Nephron progenitor cell (in vitro differentiated cells): ENCODE results near the gene RPH3AL.
"Not testable (repeated sequence)": the region's sequence is repeated elsewhere in the genome, so short reads cannot be mapped to it uniquely, and the experiment has no call there.

Source experiments
- DNase-seq: peaks from one replicate; pipeline ENCODE4 v3.0.0; 2021
- H3K27ac Mint-ChIP-seq: 2 replicates; pipeline ENCODE4 v1.8.0; 2021; ENCODE audit warnings: mild to moderate bottlenecking, moderate library complexity, mixed read lengths
- H3K27me3 Mint-ChIP-seq: 2 replicates; pipeline ENCODE4 v1.8.0; 2021; ENCODE audit warnings: mild to moderate bottlenecking, low read depth, mixed read lengths; ENCODE audit not compliant: poor library complexity
- H3K36me3 Mint-ChIP-seq: 2 replicates; pipeline ENCODE4 v1.8.0; 2021; ENCODE audit warnings: low read depth, mixed read lengths
- H3K4me1 Mint-ChIP-seq: 2 replicates; pipeline ENCODE4 v1.8.0; 2021; ENCODE audit warnings: mixed read lengths
- H3K4me3 Mint-ChIP-seq: 2 replicates; pipeline ENCODE4 v1.8.0; 2021; ENCODE audit warnings: mild to moderate bottlenecking, moderate library complexity, mixed read lengths
- H3K9me3 Mint-ChIP-seq: 2 replicates; pipeline ENCODE4 v1.8.0; 2021; ENCODE audit warnings: mild to moderate bottlenecking, moderate library complexity, mixed read lengths
- CTCF ChIP-seq: fragments of 200-600 bp; sonication (generic); IDR thresholded peaks from 2 replicates; pipeline ENCODE4 v1.5.0; 2021; ENCODE audit warnings: antibody characterized with exemption

RPH3AL gene

GRCh38 chr17:373613-374230, 21.1 kb upstream of the RPH3AL start:
- H3K4me3 Mint-ChIP-seq: no peak overlapping the region
- no peak overlapping the region for H3K27ac Mint-ChIP-seq
- TF ChIP-seq CTCF: no peak
- peaks cover 5% of the 10 kb centered on the region for H3K27me3 Mint-ChIP-seq
- peaks cover 12% of the 10 kb centered on the region for H3K36me3 Mint-ChIP-seq
- no peak for DNase-seq
- peaks cover 56% of the 10 kb centered on the region for H3K4me1 Mint-ChIP-seq
- H3K9me3 Mint-ChIP-seq: peaks cover 11% of the 10 kb centered on the region

DNA sequence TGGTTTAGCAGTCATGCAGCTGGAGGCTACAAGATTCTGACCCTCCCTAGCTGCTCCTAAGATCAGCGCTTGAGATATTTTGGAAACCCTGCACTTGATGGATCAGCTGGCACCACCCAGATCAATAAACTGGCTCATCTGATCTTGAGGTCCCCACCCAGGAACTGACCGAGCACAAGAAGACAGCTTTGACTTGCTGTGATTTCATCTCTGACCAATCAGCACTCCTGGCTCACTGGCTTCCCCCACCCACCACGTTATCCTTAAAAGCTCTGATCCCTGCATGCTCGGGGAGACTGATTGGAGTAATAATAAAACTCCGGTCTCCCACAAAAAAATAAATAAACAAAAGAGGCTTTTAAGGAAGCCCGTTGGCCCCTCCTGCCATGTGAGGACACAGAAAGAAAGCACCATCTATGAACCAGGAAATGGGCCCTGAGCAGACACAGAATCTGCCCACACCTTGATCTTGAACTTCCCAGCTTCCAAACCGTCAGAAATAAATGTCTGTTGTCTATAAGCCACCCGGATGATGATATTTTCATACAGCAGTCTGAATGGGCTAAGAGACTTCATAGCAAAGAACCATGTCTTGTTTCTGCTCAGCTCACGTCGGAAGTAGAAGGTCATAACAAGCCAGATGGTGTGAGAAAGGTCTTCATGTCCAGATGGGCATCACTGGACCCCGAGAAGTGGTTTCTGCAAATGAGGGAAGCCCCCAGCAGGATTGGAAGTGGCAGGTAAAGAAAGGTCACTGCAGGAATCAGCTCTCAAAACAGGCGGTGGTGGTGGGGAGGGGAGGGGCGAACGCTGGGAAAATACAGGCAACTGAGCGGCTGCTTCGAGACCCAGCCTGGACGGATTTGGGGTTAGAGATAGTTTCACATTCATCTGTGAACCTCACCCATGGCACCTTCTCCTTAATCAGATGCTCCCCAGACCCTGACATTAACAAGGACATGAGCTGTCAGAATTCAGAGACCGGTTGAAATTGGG, 19.8 kb upstream of the RPH3AL start:
- peaks cover 22% of the 10 kb centered on the region for H3K9me3 Mint-ChIP-seq
- H3K27ac Mint-ChIP-seq: no peak overlapping the region
- peaks cover 23% of the 10 kb centered on the region for H3K36me3 Mint-ChIP-seq
- peaks cover 49% of the 10 kb centered on the region for H3K4me1 Mint-ChIP-seq
- no peak for DNase-seq
- TF ChIP-seq CTCF: no peak
- H3K27me3 Mint-ChIP-seq: peaks cover 5% of the 10 kb centered on the region
- no peak overlapping the region for H3K4me3 Mint-ChIP-seq

DNA sequence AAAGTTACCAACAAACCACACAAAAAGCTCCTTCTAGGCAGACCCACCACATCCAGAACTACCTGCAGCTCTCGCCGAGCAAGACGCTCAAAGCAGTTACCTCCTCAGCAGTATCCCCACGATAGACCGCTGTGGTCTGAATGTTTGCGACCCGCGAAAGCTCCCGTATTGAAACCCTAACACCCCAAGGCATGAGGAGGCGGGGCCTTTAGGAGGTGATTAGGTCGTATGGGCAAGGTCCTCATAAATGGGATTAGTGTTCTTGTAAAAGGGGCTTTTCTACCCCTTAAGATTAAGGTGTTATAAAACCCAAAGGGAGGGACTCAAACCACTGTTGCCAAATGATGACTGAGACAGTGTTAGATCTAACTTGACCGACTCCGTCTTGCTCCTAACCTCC, 19.0 kb upstream of the RPH3AL start:
- H3K27me3 Mint-ChIP-seq: peaks cover 5% of the 10 kb centered on the region
- peaks cover 23% of the 10 kb centered on the region for H3K36me3 Mint-ChIP-seq
- no peak for DNase-seq
- peaks cover 45% of the 10 kb centered on the region for H3K4me1 Mint-ChIP-seq
- no peak overlapping the region for H3K4me3 Mint-ChIP-seq
- TF ChIP-seq CTCF: no peak
- H3K9me3 Mint-ChIP-seq: peaks cover 29% of the 10 kb centered on the region
- no peak overlapping the region for H3K27ac Mint-ChIP-seq

GRCh38 chr17:367656-368055, 15.0 kb upstream of the RPH3AL start:
- DNase-seq, H3K27me3 Mint-ChIP-seq, H3K4me3 Mint-ChIP-seq, H3K27ac Mint-ChIP-seq: not testable (repeated sequence)
- peaks cover 47% of the 10 kb centered on the region for H3K4me1 Mint-ChIP-seq
- peaks cover 28% of the 10 kb centered on the region for H3K9me3 Mint-ChIP-seq
- peaks cover 23% of the 10 kb centered on the region for H3K36me3 Mint-ChIP-seq

DNA sequence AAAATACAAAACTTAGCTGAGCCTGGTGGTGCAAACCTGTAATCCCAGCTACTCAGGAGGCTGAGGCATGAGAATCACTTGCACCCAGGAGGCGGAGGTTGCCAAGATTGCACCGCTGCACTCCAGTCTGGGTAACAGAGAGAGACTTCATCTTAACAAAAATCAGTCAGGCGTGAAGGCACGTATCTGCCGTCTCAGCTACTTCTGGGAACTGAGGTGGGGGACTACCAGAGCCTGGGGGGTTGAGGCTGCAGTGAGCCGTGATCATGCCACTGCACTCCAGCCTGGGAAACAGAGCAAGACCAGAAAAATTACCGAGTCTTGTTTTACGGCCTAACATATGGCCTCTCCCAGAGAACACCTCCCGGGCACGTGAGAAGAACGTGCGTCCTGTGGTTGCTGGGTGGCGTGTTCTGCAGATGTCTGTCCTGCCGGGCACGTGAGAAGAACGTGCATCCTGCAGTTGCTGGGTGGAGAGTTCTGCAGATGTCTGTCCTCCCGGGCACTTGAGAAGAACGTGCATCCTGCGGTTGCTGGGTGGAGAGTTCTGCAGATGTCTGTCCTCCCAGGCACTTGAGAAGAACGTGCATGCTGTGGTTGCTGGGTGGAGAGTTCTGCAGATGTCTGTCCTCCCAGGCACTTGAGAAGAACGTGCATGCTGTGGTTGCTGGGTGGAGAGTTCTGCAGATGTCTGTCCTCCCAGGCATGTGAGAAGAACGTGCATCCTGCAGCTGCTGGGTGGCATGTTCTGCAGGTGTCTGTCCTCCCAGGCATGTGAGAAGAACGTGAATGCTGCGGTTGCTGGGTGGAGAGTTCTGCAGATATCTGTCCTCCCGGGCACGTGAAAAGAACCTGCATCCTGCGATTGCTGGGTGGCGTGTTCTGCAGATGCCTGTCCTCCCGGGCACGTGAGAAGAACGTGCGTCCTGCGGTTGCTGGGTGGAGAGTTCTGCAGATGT, 14.3 kb upstream of the RPH3AL start:
- Mint-ChIP-seq H3K4me1 (peaks cover 40% of the 10 kb centered on the region), H3K36me3 (peaks cover 23% of the 10 kb centered on the region), H3K9me3 (peaks cover 28% of the 10 kb centered on the region)
- not testable (repeated sequence) for H3K27ac Mint-ChIP-seq, H3K4me3 Mint-ChIP-seq, DNase-seq, H3K27me3 Mint-ChIP-seq

- peaks cover 28% of the 10 kb centered on the region for H3K9me3 Mint-ChIP-seq
- no peak for TF ChIP-seq CTCF
- H3K27ac Mint-ChIP-seq: peak overlapping the region; percentile 1
- H3K4me1 Mint-ChIP-seq: peaks cover 41% of the 10 kb centered on the region
- no peak overlapping the region for H3K4me3 Mint-ChIP-seq
- DNase-seq: no peak
- peaks cover 18% of the 10 kb centered on the region for H3K36me3 Mint-ChIP-seq
- H3K27me3 Mint-ChIP-seq: no peaks in the 10 kb centered on the region
Observed at GRCh38 chr17:364766-365165, 12.2 kb upstream of the RPH3AL start.
